Posterior vena cava (tissue), 2 donors: ENCODE measurements around the gene CDR2. TPM values are rescaled to one million over a fixed set of nuclear protein-coding genes. Genes with fewer than 3 reads are reported as not detected.

ENCODE experiments used
- DNase-seq: peaks from one replicate; pipeline ENCODE4 v3.0.0-alpha.2; 2020; ENCODE audit warnings: low spot score
- intact Hi-C, 2 donors: fragments of 100-400 bp; cut with DNase I; formaldehyde crosslinking; loops; one replicate each; pipeline versions ENCODE4 v1.14.1 to v1.14.2; 2022 to 2023
- total RNA-seq, 2 donors: library from RNA; stranded (reverse); fragmentation: NEBNext Ultra II Directional; extraction: Animal tissue kit (Norgen Biotek cat#: 25700); gene quantifications; one replicate each; pipeline ENCODE4 v1.2.1, GENCODE V29; 2021
- donor health status: DM: yes; HTN: yes; CAD: no.
- donor health status: DM: yes; HTN: yes; CAD: no.

Gene CDR2
- total RNA-seq, 2 donors from 2014 or later: 28.9 to 40.0 TPM

DNA sequence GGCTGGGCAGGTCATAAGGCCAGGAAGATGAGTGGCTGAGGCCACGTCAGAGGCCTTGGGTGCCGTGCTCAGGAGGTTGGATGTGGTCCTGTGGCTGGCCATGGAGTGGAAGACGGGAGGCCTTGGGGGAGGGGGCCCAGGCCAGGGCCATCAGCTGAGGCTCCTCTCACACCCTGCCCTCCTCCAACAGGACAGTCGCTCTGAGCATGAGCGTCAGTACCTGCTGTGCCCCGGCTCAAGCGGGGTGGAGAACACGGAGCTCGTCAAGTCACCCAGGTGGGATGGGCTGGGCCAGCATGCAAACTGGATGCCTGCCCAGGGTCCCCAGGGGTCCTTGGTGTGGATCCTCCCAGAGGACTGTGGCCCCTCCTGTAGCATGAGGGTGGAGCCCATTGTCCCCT lies 58.0 kb downstream of the CDR2 start:
- peak; percentile 78 for DNase-seq
- intact Hi-C loops: no loop called here

DNA sequence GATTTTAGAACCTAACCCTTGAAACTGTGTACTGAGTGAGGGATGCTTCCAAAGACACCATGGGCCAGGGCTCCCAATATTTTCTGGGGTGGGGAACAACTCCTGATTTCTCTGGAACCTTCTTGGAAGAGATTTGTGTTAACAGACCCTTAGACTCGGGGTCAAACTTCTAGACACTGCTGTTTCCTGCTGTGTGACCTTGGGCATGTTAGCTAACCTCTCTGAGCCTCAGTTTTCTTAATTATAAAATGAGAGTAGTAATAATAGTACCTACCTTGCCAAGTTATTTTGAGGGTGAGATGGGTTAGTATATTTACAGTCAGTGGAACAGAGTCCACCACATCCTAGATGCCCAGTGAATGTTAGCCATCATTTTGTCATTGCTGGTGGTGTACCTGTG lies 58.4 kb downstream of the CDR2 start:
- intact Hi-C loops: no loop called here
- no peak for DNase-seq

DNA sequence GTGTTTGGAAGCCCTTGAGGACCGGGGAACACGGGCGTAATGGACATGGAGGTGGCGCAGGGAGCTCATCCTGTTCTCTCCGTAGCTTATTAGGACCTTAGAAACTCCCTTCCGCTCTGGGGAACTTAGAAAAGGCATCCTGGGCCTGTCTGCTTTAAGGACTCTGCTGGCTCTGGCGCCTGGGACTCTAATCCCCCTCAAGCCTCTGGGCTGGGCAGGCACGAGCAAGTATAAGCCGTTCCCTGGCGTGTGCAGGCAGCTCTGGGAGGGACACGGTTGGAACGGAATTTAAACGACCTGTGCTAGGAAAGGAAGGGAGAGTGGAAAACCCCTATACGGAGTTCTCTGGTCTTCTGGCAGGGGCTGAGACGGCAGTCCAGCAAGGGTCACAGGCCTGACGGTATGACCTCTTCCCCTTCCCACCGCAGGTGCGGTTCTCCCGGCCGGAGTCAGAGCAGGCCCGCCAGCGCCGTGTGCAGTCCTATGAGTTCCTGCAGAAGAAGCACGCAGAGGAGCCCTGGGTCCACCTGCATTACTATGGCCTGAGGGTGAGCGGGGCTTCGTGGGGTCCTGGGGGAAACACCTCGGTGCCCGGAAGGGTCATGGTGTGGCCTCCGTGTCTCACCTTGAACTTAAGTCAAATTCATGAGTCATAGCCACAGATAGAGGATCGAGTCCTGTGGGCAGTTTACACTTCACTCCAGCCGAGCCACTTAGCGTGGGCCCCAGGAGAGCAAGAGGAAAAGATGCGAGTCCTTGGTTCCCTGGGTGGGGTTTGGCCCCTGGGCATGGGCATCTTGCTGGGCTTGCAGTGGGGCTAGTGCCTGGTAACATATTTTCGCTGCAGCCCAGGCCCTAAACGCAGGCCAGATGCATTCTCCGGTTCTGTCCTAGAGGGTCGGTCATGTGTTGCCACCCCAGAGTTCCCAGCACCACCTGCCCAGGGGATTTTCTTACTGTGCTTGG lies 59.5 kb downstream of the CDR2 start:
- intact Hi-C loops: no loop called here
- peak; percentile 71 for DNase-seq

DNA sequence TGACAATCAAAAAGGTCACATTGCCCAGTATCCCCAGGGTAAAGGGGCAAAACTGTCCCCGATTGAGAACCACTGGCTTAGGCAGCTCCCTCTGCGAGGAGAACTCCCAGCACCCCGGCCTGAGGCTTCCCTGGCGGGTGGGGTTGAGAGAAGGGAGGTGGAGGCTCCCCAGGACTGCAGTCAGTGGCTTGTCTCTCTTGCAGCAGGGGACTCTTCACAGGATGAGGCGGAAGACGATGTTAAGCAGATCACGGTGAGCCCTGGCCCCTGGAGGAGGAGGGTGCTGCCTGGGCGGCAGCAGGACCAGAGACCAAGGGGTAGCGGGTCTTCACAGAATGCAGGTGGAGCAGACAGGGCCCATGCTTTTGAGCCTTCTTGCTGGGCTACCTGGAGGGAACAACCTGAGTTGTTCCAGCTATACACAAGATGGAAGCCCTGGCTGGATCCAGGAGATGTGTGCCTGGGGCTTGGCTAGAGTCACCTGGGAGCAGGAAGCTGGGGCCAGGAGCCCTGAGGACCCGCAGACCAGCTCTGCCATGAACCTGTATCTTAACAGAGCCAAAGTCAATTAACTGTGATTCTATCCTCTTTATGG lies 60.4 kb downstream of the CDR2 start:
- intact Hi-C loops: no loop called here
- no peak for DNase-seq

DNA sequence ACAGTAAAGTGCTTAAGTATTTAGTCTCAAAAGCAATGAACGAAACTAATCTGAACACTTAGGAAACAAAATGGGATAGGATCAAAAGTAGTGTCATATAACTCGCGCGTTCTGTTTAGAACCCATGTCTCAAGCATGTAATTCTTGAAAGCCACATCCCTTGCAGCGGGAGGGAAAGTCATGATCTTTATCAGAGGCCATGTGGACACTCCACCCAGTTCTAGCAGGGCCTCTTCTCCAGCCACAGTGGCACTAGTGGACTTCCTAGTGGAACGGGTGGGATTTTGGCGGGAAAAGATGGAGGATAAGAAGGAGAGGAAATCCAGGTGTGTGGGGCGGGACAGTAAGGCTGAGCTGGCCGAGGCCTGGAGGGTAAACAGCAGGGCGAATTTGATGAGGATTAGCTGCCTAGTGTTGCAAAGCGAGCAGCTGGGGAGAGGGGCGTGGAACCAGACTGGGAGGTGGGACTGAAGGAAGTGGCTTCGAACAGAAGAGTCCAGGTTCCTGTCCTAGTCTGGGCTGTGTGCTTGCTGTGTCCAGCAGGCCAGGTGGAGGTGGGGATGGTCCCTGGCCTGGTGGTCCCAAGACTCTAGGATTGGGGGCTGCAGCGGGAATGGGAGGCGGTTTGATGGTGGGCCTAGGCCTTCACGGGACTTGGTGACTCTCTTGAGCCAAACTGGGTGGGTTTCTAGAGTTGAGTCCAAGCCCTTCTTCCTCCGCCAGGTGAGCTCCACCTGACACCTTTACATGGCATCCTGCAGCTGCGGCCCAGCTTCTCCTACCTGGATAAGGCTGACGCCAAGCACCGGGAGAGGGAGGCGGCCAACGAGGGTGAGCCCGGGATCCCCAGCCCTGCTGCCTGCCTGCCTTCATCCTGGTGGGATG lies 61.3 kb downstream of the CDR2 start:
- DNase-seq: peak; percentile 76
- intact Hi-C loops: no loop called here

DNA sequence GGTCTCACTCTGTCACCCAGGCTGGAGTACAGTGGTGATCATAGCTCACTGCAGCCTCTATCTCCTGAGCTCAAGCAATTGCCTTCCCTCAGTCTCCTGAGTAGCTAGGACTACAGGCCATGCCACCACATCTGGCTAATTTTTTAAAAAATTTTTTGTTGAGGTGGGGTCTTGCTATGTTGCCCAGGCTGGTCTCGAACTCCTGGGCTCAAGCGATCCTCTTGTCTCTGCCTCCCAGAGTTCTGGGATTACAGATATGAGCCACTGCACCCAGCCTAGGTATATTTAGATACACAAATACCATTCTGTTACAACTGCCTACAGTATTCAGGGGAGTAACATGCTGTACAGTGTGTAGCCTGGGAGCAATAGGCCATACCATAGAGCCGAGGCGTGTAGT lies 62.9 kb downstream of the CDR2 start:
- DNase-seq: no peak
- intact Hi-C loops: no loop called here

DNA sequence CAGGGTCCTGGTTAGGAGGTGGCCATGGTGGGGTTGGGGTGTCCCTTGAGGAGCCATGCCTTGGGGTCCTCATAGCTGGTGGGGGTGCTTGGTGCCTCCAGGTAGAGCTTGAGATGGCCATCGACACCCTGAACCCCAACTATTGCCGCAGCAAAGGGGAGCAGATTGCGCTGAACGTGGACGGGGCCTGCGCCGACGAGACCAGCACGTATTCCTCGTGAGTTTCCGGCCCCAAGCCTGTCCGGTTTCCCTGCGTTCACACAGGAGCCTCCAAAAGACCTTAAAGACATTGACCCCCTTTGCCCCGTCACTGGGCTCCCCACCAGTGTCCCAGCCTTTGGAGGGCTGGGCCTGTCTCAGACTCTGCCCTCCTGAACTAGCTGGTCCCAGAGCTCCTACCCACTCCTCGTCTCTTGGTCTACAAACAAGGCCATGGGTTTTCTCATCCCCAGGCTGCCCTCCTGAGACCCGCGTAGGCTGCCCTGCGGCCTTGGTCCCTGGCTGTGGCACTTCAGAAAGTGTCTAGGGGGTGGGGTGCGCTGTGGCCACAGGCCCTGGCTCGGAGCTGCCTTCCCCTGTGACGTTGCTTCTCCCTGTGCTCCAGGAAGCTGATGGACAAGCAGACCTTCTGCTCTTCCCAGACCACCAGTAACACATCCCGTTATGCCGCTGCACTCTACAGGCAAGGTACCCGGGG lies 65.4 kb downstream of the CDR2 start:
- no peak for DNase-seq
- intact Hi-C loops: no loop called here

DNA sequence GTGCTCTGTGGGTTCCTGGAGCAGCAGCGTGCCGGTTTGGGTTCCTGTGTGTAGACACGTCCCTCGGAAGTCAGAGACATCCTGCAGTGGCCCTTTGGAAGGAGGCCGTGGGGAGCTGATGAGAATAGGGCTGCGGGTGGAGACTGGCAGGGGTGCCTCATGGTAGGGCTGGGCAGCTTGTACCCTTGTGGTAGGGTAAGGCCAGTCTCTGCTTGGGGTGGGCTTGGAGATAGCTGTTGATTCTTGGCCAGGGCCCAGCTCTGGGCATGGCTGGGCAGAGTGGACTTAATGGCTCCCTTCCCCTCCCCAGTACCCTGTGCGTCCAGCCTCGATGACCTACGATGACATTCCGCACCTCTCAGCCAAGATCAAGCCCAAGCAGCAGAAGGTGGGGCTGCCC lies 66.6 kb downstream of the CDR2 start:
- no peak for DNase-seq
- intact Hi-C loops: no loop called here

DNA sequence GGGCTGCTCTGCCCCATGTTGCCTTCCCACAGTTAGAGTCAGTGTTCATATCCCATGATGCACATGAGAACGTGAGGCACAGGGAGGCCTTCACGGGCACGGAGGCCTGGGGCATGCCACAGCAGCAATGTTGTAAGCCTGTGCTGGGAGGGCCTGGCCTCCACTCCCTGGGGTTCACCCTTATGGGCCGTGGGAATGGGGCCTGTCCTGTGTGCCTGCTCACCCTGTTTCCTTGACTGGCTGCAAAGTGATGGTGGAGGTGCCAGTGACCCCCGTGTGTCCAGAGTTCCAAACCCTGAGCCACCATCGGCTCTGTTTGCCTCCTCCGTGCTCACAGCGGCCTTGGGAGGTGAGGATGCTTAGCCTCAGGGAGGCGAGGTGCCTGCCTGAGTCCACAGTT lies 67.6 kb downstream of the CDR2 start:
- no peak for DNase-seq

DNA sequence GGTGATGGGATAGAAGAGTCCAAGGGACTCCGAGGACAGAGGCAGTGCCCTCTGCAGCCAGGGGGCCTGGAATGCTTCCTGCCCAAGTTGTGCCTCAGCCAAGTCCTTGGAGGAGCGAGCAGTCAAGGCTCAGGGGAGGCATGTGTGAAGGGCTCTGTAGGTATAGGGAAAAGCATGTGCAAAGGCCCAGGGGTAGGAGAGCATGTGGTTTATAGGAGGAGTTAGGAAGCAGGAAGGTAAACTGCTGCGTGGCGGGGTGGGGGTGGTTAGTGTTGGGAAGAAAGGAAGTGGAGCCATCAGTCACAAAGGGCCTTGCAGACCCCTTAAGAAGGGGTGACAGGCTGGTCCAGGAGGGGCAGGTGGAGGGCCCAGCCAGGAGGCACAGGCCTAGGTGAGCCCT lies 70.0 kb downstream of the CDR2 start:
- DNase-seq: peak; percentile 40
- intact Hi-C loops: no loop called here

More for the DNA sequence above, 67.6 kb downstream of the CDR2 start:
- intact Hi-C loops: no loop called here

DNA sequence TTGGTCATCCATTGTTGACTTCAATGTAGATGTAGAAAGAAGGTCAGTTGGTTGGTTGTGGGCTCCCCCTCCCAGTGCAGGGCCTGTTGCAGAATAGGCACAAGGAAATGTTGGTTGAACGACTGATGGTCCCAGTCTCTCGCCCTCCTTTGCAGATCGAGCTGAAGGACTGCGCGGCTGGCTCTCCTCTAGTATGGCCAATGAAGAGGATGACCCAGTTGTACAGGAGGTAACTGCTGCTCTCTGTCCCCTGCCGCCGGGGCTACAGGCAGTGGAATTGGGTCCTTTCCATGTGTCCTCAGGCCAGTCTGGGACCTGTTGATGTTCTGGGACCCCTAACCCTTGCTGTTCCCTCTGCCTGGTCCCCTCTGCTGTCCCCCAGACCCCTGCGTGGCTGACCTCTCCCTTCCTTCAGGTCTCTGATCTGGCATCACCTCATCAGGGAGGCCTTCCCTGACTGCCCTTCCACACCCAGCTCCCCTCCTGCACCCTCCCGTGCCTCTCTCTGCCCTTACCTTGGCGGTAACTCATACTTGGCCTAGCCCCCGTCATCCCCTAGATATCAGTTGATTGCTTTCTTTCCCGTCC lies 71.5 kb downstream of the CDR2 start:
- intact Hi-C loops: no loop called here

DNA sequence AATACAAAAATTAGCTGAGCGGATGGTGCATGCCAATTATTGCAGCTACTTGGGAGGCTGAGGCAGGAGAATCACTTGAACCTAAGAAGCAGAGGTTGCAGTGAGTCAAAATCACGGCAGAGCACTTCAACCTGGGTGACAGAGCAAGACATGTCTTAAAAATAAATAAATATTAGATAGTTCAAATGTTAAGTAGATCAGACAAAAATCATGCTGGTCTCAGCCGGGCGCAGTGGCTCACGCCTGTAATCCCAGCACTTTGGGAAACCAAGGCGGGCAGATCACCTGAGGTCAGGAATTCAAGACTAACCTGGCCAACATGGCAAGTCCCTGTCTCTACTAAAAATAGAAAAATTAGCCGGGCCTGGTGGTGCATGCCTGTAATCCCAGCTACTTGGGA lies 73.0 kb downstream of the CDR2 start:
- peak; percentile 74 for DNase-seq
- intact Hi-C loops: loop anchor here in 1 of 2 donors (2.0 kb wide), 1 partner anchor 47 kb away; no protein-coding TSS in a partner anchor

More for the DNA sequence above, 71.5 kb downstream of the CDR2 start:
- DNase-seq: peak; percentile 59

DNA sequence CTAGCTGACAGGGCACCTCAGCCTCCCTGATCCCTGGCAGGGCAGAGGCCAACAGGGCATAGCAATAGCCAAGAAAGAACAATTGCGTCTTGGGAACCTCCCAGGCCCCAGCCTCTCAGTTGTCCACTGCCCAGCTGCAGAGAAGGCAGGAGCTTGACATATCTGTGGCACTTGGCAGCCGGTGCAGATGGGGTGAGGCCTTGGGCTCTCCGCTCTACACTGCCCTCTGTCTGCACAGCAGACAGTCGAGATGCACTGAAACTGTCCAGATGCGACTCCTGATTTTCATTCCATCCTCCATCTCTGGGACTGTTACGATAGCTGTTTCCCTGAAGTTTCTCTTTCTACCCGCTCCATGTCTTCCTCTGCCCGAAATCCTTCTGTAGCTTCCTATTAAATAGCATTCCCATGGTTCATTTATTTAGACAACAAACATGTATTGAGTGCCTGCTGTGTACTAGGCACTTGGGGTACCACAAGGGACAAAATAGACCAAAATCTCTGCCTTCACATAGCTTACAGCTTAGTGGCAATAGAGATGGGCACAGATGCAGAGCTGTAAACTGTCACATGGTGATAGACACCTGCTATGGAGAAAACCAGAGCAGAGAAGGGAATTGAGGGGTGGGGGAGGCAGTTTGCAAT lies 73.9 kb downstream of the CDR2 start:
- intact Hi-C loops: loop anchor here in 1 of 2 donors (2.0 kb wide), 1 partner anchor 48 kb away; no protein-coding TSS in a partner anchor
- peak; percentile 86 for DNase-seq

DNA sequence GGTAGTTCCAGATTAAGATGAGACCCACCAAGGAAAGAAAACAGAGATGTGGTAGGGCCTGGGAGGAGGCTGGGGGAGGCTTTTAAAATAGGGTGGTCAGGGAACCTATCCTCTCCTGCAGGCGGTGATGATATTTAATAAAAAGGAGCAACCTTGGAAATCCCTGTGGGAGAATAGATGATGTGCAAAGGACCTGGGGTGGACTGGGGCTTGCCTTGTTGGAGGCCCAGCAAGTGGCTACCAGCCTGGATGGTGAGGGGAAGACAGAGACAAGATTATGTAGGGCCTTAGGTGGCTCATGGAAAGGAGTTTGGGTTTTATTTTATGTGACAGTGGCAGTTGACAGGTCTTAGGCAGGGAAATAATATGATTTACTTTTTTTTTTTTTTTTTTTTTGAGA lies 75.4 kb downstream of the CDR2 start:
- no peak for DNase-seq
- intact Hi-C loops: loop anchor here in 1 of 2 donors (10.0 kb wide), 1 partner anchor 304 kb away; no protein-coding TSS in a partner anchor

DNA sequence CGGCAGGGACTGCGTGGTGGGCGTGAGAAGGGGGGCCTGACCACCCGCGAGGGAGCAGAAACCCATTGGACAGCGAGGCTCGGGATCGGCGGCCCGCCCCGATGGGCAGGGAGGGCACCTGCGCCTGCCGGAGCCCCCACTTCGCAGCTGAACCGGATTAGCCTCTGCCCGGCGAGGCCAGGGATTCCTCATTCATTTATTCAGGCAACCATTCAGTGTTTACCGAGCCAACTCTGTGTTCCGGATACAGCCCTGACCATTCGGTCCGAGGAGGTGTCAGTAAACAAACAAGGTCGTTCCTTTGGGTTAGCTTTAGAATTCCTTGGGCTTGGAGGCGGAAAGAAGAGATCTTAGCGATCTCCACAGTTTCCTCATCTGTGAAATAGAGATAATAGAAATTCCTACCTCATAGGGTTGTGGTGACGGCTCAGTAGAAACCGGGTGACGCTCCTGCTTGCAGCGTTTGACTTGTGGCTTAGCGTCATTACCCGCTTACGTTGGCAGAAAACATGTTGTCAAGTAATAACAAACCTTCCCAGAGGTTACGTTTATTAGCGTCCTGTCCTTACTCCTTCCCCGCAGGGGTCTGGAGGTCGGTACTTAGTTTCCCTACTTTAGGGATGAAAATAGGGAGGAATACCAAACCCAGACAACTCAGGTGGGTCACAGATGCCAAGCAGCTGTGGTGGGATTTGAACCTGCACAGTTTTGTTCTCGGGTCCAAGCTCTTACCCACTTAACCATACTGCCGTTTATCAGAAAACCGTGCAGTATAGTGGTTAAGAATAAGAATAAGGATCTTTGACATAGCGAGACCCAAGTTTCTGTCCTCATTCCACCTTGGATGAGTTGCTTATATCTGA lies 76.3 kb downstream of the CDR2 start:
- DNase-seq: no peak
- intact Hi-C loops: loop anchor here in 1 of 2 donors (2.0 to 10.0 kb wide), 2 partner anchors 99 to 303 kb away; no protein-coding TSS in a partner anchor

DNA sequence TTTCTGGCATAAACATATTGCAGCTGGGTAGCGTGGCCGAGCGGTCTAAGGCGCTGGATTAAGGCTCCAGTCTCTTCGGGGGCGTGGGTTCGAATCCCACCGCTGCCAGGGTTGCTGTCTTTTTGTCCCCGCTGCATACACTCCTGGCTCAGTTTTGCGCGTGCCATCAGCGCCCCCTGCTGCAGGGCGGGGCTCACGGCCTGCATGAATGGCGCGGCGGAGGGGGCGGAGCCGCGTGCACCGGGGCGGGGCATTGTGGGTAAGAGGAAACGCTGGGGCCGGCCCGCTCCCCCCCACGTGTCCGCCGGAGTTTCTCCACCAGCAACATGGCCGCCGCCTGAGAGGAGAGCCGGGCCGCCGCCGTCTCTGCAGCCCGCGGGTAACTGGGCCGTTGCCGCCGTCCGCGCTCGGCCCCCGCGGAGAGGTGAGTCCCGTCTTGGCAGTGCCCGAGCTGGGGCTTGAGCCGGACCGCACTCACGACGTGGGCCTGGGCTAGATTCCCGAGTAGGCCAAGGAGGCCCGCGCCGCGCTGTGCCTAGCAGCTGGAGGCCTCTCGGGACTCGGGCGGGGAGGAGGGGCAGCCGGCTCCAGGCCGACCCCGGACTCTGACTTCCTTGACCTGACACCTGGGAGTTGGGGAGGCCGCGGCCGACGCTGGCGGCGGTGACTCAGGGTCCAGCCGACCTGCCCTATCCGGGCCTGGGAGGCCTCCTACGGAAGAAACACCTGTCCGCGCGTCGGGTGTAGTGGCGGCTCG lies 77.1 kb downstream of the CDR2 start, which contains the start of gene POLR3E:
POLR3E (plus strand) TSS at position 296 of the 757 bp plus-strand sequence. CDS start 5,560 bp downstream, outside the sequence.
- intact Hi-C loops: loop anchor here in 1 of 2 donors (2.0 to 10.0 kb wide), 2 partner anchors 98 to 302 kb away; no protein-coding TSS in a partner anchor

More for the DNA sequence above, 77.1 kb downstream of the CDR2 start, which contains the start of gene POLR3E:
- peak; percentile 100 for DNase-seq
